ENCODE results near the gene RXFP1.

RXFP1 gene

GRCh38 chr4:158521484-158522088 is at the start of gene RXFP1:
Gene RXFP1 (plus strand): TSS chr4:158521882. CDS start chr4:158521977, 95 bp downstream.
- no peaks in the 10 kb centered on the region for H3K9me3 ChIP-seq (ENCODE audit: control insufficient read depth, low read length)
- no peaks in the 10 kb centered on the region for H3K27me3 ChIP-seq (replicated peaks; ENCODE audit: control insufficient read depth, insufficient read depth, low read length)
- H3K9ac ChIP-seq (ENCODE audit: low read length): peak within 1 kb of the TSS; percentile 51
- H3K36me3 ChIP-seq (ENCODE audit: control insufficient read depth, insufficient read depth, low read length, severe bottlenecking): no peaks in the 10 kb centered on the region
- DNase-seq (ENCODE audit: low read depth): no peak
- no peaks in the 10 kb centered on the region for H3K4me1 ChIP-seq (ENCODE audit: control insufficient read depth, insufficient read depth, low read length)
- H3K4me3 ChIP-seq (ENCODE audit: low read length): peak within 1 kb of the TSS; percentile 61

GRCh38 chr4:158481811-158482210 is 39.9 kb upstream of the RXFP1 start:
- peak; percentile 62 for DNase-seq (ENCODE audit: low read depth)
- no peaks in the 10 kb centered on the region for H3K27me3 ChIP-seq (replicated peaks; ENCODE audit: control insufficient read depth, insufficient read depth, low read length)

GRCh38 chr4:158484173-158484885 is 37.4 kb upstream of the RXFP1 start:
- Histone ChIP-seq H3K27me3 (replicated peaks; ENCODE audit: control insufficient read depth, insufficient read depth, low read length) (no peaks in the 10 kb centered on the region), H3K36me3 (ENCODE audit: control insufficient read depth, insufficient read depth, low read length, severe bottlenecking) (no peaks in the 10 kb centered on the region), H3K4me1 (ENCODE audit: control insufficient read depth, insufficient read depth, low read length) (peaks cover 5% of the 10 kb centered on the region), H3K9me3 (ENCODE audit: control insufficient read depth, low read length) (no peaks in the 10 kb centered on the region), H3K4me3 (ENCODE audit: low read length) (no peak overlapping the region), H3K9ac (ENCODE audit: low read length) (no peak overlapping the region)
- peak; percentile 10 for DNase-seq (ENCODE audit: low read depth)

More at GRCh38 chr4:158481811-158482210, 39.9 kb upstream of the RXFP1 start:
- H3K4me3 ChIP-seq (ENCODE audit: low read length): no peak overlapping the region
- no peak overlapping the region for H3K9ac ChIP-seq (ENCODE audit: low read length)
- H3K9me3 ChIP-seq (ENCODE audit: control insufficient read depth, low read length): no peaks in the 10 kb centered on the region
- no peaks in the 10 kb centered on the region for H3K36me3 ChIP-seq (ENCODE audit: control insufficient read depth, insufficient read depth, low read length, severe bottlenecking)
- peaks cover 5% of the 10 kb centered on the region for H3K4me1 ChIP-seq (ENCODE audit: control insufficient read depth, insufficient read depth, low read length)

- no peaks in the 10 kb centered on the region for H3K27me3 ChIP-seq (replicated peaks; ENCODE audit: control insufficient read depth, insufficient read depth, low read length)
- DNase-seq (ENCODE audit: low read depth): no peak
- no peaks in the 10 kb centered on the region for H3K4me1 ChIP-seq (ENCODE audit: control insufficient read depth, insufficient read depth, low read length)
- no peaks in the 10 kb centered on the region for H3K9me3 ChIP-seq (ENCODE audit: control insufficient read depth, low read length)
- no peak overlapping the region for H3K4me3 ChIP-seq (ENCODE audit: low read length)
- no peaks in the 10 kb centered on the region for H3K36me3 ChIP-seq (ENCODE audit: control insufficient read depth, insufficient read depth, low read length, severe bottlenecking)
- H3K9ac ChIP-seq (ENCODE audit: low read length): no peak overlapping the region
Observed at GRCh38 chr4:158490629-158491028, 31.1 kb upstream of the RXFP1 start.

- Histone ChIP-seq H3K4me1 (ENCODE audit: control insufficient read depth, insufficient read depth, low read length) (no peaks in the 10 kb centered on the region), H3K9ac (ENCODE audit: low read length) (no peak overlapping the region), H3K4me3 (ENCODE audit: low read length) (no peak overlapping the region), H3K27me3 (replicated peaks; ENCODE audit: control insufficient read depth, insufficient read depth, low read length) (no peaks in the 10 kb centered on the region), H3K36me3 (ENCODE audit: control insufficient read depth, insufficient read depth, low read length, severe bottlenecking) (no peaks in the 10 kb centered on the region), H3K9me3 (ENCODE audit: control insufficient read depth, low read length) (no peaks in the 10 kb centered on the region)
- DNase-seq (ENCODE audit: low read depth): peak; percentile 10
Observed at GRCh38 chr4:158492391-158492790, 29.3 kb upstream of the RXFP1 start.

GRCh38 chr4:158496030-158496741 is 25.5 kb upstream of the RXFP1 start:
- Histone ChIP-seq H3K9me3 (ENCODE audit: control insufficient read depth, low read length) (no peaks in the 10 kb centered on the region), H3K4me3 (ENCODE audit: low read length) (no peak overlapping the region), H3K36me3 (ENCODE audit: control insufficient read depth, insufficient read depth, low read length, severe bottlenecking) (no peaks in the 10 kb centered on the region), H3K9ac (ENCODE audit: low read length) (no peak overlapping the region), H3K4me1 (ENCODE audit: control insufficient read depth, insufficient read depth, low read length) (peaks cover 5% of the 10 kb centered on the region), H3K27me3 (replicated peaks; ENCODE audit: control insufficient read depth, insufficient read depth, low read length) (no peaks in the 10 kb centered on the region)
- peak; percentile 15 for DNase-seq (ENCODE audit: low read depth)

GRCh38 chr4:158500054-158500453 is 21.6 kb upstream of the RXFP1 start:
- no peak for DNase-seq (ENCODE audit: low read depth)
- H3K9me3 ChIP-seq (ENCODE audit: control insufficient read depth, low read length): no peaks in the 10 kb centered on the region
- no peak overlapping the region for H3K9ac ChIP-seq (ENCODE audit: low read length)
- no peak overlapping the region for H3K4me3 ChIP-seq (ENCODE audit: low read length)
- no peaks in the 10 kb centered on the region for H3K27me3 ChIP-seq (replicated peaks; ENCODE audit: control insufficient read depth, insufficient read depth, low read length)
- no peaks in the 10 kb centered on the region for H3K36me3 ChIP-seq (ENCODE audit: control insufficient read depth, insufficient read depth, low read length, severe bottlenecking)
- H3K4me1 ChIP-seq (ENCODE audit: control insufficient read depth, insufficient read depth, low read length): peaks cover 5% of the 10 kb centered on the region

GRCh38 chr4:158513256-158513655 is 8.4 kb upstream of the RXFP1 start:
- no peaks in the 10 kb centered on the region for H3K9me3 ChIP-seq (ENCODE audit: control insufficient read depth, low read length)
- no peaks in the 10 kb centered on the region for H3K4me1 ChIP-seq (ENCODE audit: control insufficient read depth, insufficient read depth, low read length)
- DNase-seq (ENCODE audit: low read depth): no peak
- H3K9ac ChIP-seq (ENCODE audit: low read length): no peak overlapping the region
- H3K36me3 ChIP-seq (ENCODE audit: control insufficient read depth, insufficient read depth, low read length, severe bottlenecking): no peaks in the 10 kb centered on the region
- no peak overlapping the region for H3K4me3 ChIP-seq (ENCODE audit: low read length)
- H3K27me3 ChIP-seq (replicated peaks; ENCODE audit: control insufficient read depth, insufficient read depth, low read length): no peaks in the 10 kb centered on the region

GRCh38 chr4:158519226-158519625 is 2.5 kb upstream of the RXFP1 start:
- Histone ChIP-seq H3K36me3 (ENCODE audit: control insufficient read depth, insufficient read depth, low read length, severe bottlenecking) (no peaks in the 10 kb centered on the region), H3K4me1 (ENCODE audit: control insufficient read depth, insufficient read depth, low read length) (no peaks in the 10 kb centered on the region), H3K9me3 (ENCODE audit: control insufficient read depth, low read length) (no peaks in the 10 kb centered on the region), H3K27me3 (replicated peaks; ENCODE audit: control insufficient read depth, insufficient read depth, low read length) (no peaks in the 10 kb centered on the region), H3K4me3 (ENCODE audit: low read length) (no peak overlapping the region), H3K9ac (ENCODE audit: low read length) (no peak overlapping the region)
- DNase-seq (ENCODE audit: low read depth): no peak

- Histone ChIP-seq H3K4me3 (ENCODE audit: low read length) (no peak overlapping the region), H3K27me3 (replicated peaks; ENCODE audit: control insufficient read depth, insufficient read depth, low read length) (no peaks in the 10 kb centered on the region), H3K9ac (ENCODE audit: low read length) (no peak overlapping the region), H3K36me3 (ENCODE audit: control insufficient read depth, insufficient read depth, low read length, severe bottlenecking) (no peaks in the 10 kb centered on the region), H3K4me1 (ENCODE audit: control insufficient read depth, insufficient read depth, low read length) (no peaks in the 10 kb centered on the region), H3K9me3 (ENCODE audit: control insufficient read depth, low read length) (no peaks in the 10 kb centered on the region)
- no peak for DNase-seq (ENCODE audit: low read depth)
Observed at GRCh38 chr4:158523990-158524535, 2.4 kb downstream of the RXFP1 start.

GRCh38 chr4:158527516-158527915 is 5.8 kb downstream of the RXFP1 start:
- no peak for DNase-seq (ENCODE audit: low read depth)
- no peak overlapping the region for H3K4me3 ChIP-seq (ENCODE audit: low read length)

More at GRCh38 chr4:158527516-158527915, 5.8 kb downstream of the RXFP1 start:
- Histone ChIP-seq H3K27me3 (replicated peaks; ENCODE audit: control insufficient read depth, insufficient read depth, low read length) (no peaks in the 10 kb centered on the region), H3K9ac (ENCODE audit: low read length) (no peak overlapping the region), H3K4me1 (ENCODE audit: control insufficient read depth, insufficient read depth, low read length) (no peaks in the 10 kb centered on the region), H3K36me3 (ENCODE audit: control insufficient read depth, insufficient read depth, low read length, severe bottlenecking) (no peaks in the 10 kb centered on the region), H3K9me3 (ENCODE audit: control insufficient read depth, low read length) (no peaks in the 10 kb centered on the region)
